Upper lobe of left lung (tissue), 6 donors: ENCODE results near the gene MED29. TPM values are rescaled to one million over a fixed set of nuclear protein-coding genes. Genes with fewer than 3 reads are reported as not detected.

Experiments
- ATAC-seq, 2 donors: fragments of 200-7000 bp; cut with Tn5 transposase; one replicate each; pipeline ENCODE4 v1.9.1; 2022; ENCODE audit warnings: mild to moderate bottlenecking in 2 of 2, moderate library complexity in 2 of 2; ENCODE audit not compliant: low FRiP score in 2 of 2
- DNase-seq, 2 donors: peaks; one replicate each; pipeline ENCODE4 v3.0.0-alpha.2; 2019 to 2020
- H3K27ac ChIP-seq, 4 donors: fragments of 200-600 bp; sonication (generic); one replicate each; pipeline ENCODE4 v1.5.1; 2016 to 2019
- H3K27me3 ChIP-seq, 4 donors: fragments of 200-600 bp; sonication (generic); one replicate each; pipeline ENCODE4 v1.5.1; 2017 to 2019
- H3K36me3 ChIP-seq, 4 donors: fragments of 200-600 bp; sonication (generic); one replicate each; pipeline ENCODE4 v1.5.1; 2016 to 2019
- H3K4me1 ChIP-seq, 4 donors: fragments of 200-600 bp; sonication (generic); one replicate each; pipeline ENCODE4 v1.5.1; 2018 to 2019
- H3K4me3 ChIP-seq, 4 donors: fragments of 200-600 bp; sonication (generic); one replicate each; pipeline ENCODE4 v1.5.1; 2017 to 2019; ENCODE audit warnings: mild to moderate bottlenecking in 2 of 4, moderate library complexity in 1 of 4
- H3K9me3 ChIP-seq, 4 donors: fragments of 200-600 bp; sonication (generic); one replicate each; pipeline ENCODE4 v1.5.1; 2018 to 2019
- EP300 ChIP-seq, 4 donors: sonication (generic); formaldehyde crosslinking; IDR thresholded peaks; one replicate each; pipeline ENCODE4 v1.5.1; 2017; ENCODE audit warnings: antibody characterized with exemption in 4 of 4, control low read depth in 2 of 4
- POLR2A ChIP-seq, 4 donors: fragments of 450-650 bp; IDR thresholded peaks; one replicate each; pipeline ENCODE4 v1.5.1; 2016 to 2017; ENCODE audit warnings: antibody characterized with exemption in 4 of 4, mild to moderate bottlenecking in 2 of 4
- POLR2AphosphoS5 ChIP-seq, 2 donors: sonication (generic); formaldehyde crosslinking; IDR thresholded peaks; one replicate each; pipeline ENCODE4 v1.5.1; 2017; ENCODE audit warnings: antibody characterized with exemption in 2 of 2
- WGBS, 2 donors: methylation state at CpG; one replicate each; pipeline ENCODE4 v1.1.5; 2017 to 2018; 5-methylcytosine and 5-hydroxymethylcytosine counted together
- total RNA-seq, 6 donors: library from RNA; depleted of rRNA in 4 of 6; stranded (reverse); fragments of >200 nt in 4 of 6; gene quantifications; one replicate each; pipeline versions ENCODE4 v1.1.0 to v1.2.1, GENCODE V29; 2016 to 2021
- TF ChIP-seq, protein P1 (sequence below), 6 experiments: fragments of 450-650 bp in 4 of 6; fragments of 200-600 bp in 2 of 6; sonication (generic) in 2 of 6; IDR thresholded peaks; one replicate each; pipeline ENCODE4 v1.5.1; 2016 to 2019; ENCODE audit warnings: antibody characterized with exemption in 6 of 6
- donor health status: DM: no; HTN: no; CAD: no; lungs with moderate emphysema.
- donor health status: DM: no; HTN: yes; CAD: no; lungs with severe emphysema.

The MED29 gene
- total RNA-seq, 6 donors from 2014 or later, result 18.9 to 51.1 (median 33.7) TPM

DNA sequence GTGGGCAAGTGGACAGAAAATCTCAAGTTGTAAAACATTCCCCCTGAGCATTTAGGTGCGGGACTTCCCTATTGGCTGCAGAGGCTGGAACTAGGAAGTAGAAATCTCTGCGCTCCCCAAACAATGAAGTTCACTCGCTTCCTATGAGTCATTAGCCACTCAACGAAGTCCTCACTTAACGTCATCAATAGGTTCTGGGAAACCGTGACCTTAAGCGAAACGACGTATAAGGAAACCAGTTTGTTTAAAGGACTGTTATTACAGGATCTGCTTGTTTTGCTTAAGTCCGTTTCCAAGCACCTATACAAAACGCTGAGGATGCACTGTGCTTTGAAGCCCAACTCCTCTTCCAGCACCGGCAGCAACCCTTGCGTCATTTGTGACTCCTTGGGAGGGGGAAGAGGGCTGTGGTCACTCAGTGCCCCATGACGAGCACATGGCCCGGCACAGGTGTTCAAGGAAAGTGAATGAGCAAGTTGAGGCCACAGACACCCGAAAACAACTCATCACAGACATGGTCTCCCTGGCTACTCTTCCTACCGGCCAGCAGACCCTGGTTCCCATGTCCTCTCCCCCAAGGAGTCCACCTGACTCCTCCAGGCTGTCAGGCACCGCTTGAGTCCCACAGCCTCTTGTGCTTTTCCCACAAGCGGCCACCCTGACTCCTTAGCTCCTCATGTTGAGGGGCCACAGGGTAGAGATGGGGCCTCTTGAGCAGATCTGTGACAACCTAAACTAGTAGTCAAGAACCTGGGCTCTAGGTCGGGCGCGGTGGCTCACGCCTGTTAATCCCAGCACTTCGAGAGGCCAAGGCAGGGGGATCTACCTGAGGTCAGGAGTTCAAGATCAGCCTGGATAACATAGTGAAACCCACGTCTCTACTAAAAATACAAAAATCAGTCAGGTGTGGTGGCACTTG lies 39.8 kb downstream of the MED29 start:
- peak; percentile 68 to 85 for ATAC-seq
- Histone ChIP-seq H3K27me3 (no peaks in the 10 kb centered on the region), H3K36me3 (peaks cover 20 to 34% (median 30%) of the 10 kb centered on the region in 4 donors), H3K4me3 (peak overlapping the region in 2 of 4 donors; percentile 0 to 22), H3K4me1 (peaks cover 41 to 68% (median 58%) of the 10 kb centered on the region in 4 donors), H3K27ac (peak overlapping the region; percentile 86 to 96 (median 92)), H3K9me3 (no peaks in the 10 kb centered on the region)
- 42 to 46% methylated on average over 17 to 25 of the region's 25 CpGs for WGBS, 2 donors
- TF ChIP-seq EP300 (IDR thresholded peaks at IDR 0.05) (peak; percentile 98 to 100 (median 99)), POLR2A (IDR thresholded peaks at IDR 0.05) (peak in 2 of 4 donors; percentile 27 to 69), POLR2AphosphoS5 (IDR thresholded peaks at IDR 0.05) (peak; percentile 88 to 99)
- TF ChIP-seq, protein P1, sequence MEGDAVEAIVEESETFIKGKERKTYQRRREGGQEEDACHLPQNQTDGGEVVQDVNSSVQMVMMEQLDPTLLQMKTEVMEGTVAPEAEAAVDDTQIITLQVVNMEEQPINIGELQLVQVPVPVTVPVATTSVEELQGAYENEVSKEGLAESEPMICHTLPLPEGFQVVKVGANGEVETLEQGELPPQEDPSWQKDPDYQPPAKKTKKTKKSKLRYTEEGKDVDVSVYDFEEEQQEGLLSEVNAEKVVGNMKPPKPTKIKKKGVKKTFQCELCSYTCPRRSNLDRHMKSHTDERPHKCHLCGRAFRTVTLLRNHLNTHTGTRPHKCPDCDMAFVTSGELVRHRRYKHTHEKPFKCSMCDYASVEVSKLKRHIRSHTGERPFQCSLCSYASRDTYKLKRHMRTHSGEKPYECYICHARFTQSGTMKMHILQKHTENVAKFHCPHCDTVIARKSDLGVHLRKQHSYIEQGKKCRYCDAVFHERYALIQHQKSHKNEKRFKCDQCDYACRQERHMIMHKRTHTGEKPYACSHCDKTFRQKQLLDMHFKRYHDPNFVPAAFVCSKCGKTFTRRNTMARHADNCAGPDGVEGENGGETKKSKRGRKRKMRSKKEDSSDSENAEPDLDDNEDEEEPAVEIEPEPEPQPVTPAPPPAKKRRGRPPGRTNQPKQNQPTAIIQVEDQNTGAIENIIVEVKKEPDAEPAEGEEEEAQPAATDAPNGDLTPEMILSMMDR (IDR thresholded peaks at IDR 0.05), result peak in 1 of 6 experiments; percentile 4
- DNase-seq, result peak in 1 of 2 donors; percentile 88

DNA sequence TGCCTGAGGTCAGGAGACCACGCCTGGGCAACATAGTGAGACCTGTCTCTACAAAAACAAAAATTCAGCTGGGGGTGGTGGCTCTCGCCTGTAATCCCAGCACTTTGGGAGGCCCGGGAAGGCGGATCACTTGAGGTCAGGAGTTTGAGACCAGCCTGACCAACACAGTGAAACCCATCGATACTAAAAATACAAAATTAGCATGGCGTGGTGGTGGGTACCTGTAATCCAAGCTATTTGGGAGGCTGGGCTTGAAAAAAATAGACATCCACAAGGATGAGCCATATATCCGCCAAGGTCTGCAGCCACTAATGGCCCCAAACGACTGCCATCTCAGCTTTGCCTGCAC lies 41.5 kb downstream of the MED29 start:
- Histone ChIP-seq H3K4me3 (no peak overlapping the region), H3K36me3 (peaks cover 20 to 34% (median 30%) of the 10 kb centered on the region in 4 donors), H3K4me1 (peaks cover 51 to 75% (median 65%) of the 10 kb centered on the region in 4 donors), H3K9me3 (no peaks in the 10 kb centered on the region), H3K27ac (peak overlapping the region in 3 of 4 donors; percentile 86 to 93 (median 92)), H3K27me3 (no peaks in the 10 kb centered on the region)
- TF ChIP-seq EP300 (IDR thresholded peaks at IDR 0.05) (no peak), POLR2A (IDR thresholded peaks at IDR 0.05) (no peak), POLR2AphosphoS5 (IDR thresholded peaks at IDR 0.05) (no peak)
- TF ChIP-seq, protein P1 (IDR thresholded peaks at IDR 0.05), result no peak
- 93 to 96% methylated on average over 8 of the region's 8 CpGs for WGBS, 2 donors
- ATAC-seq (no peak), DNase-seq (no peak)

DNA sequence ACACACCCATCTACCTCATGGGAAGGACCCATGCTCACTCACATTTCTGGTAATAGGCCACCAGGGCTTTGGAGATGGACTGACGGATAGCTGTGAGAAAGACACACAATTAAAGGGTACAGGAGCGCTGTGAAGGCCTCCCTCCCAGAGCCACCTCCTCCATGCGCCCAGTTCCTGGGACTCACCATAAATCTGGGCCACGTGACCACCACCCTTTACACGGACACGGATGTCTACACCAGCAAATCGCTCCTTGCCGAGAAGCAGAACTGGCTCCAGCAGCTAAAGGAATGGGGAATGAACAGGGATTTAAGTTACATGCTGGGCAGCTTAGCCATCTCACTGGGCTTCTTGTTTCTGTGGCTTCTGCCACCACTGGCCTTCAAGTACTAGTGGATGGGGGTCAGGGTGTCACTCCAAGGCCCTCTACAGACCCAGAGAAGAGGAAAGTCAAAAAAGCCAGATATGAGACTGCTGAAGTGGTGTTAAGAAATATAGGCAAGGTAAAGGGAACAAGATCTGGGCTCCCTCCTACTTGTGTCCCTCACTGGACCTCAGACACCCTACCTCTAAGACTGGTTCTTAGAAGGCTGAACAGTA lies 42.4 kb downstream of the MED29 start:
- Histone ChIP-seq H3K27ac (peak overlapping the region in 3 of 4 donors; percentile 88 to 92 (median 91)), H3K4me3 (peak overlapping the region in 1 of 4 donors; percentile 83)
- no peak for ATAC-seq

DNA sequence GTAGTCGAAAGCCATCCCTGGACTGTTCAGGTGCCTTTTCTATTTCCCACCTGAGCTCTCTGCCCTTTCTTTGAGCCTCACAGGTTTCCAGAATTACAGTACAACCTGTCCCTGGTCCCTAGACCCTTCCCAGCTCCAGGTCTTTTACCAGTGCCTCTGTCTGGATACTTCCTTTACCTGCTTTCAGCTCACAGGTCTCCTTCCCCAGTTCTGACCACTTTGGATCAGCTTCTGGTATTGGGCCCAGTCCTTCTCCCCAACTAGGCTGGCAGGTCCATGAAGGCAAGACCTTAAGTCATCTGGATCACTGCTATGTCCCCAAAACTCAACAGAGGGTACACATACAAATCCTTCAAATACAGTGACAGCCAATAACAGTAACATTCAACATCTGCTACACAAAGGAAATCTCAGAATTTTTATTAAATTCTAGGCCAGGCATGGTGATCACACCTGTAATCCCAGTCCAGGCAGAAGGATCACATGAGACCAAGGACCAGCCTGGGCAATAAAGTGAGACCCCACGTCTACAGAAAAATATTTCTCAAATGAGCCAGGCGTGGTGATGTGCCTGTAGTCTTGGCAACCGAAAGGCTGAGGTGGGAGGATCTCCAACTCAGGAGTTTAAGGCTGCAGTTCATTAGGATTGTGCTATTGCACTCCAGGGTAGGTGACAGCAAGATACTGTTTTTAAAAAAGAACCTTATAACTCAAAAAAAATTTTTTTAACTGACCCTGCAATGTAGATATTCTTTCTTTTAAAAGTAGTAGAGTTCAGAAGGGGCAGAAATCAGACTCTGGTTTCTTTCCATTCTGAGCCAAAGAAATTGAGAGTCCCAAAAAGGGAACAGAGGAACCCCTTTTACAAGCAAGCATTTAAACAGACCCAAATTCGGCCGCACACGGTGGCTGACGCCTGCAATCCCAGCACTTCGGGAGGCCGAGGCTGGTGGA lies 43.2 kb downstream of the MED29 start:
- Histone ChIP-seq H3K4me3 (peak overlapping the region; percentile 83 to 98 (median 96)), H3K36me3 (peaks cover 20 to 34% (median 30%) of the 10 kb centered on the region in 4 donors), H3K9me3 (no peaks in the 10 kb centered on the region), H3K27ac (peak overlapping the region; percentile 88 to 94 (median 92)), H3K4me1 (peaks cover 36 to 58% (median 50%) of the 10 kb centered on the region in 4 donors), H3K27me3 (no peaks in the 10 kb centered on the region)
- TF ChIP-seq POLR2A (IDR thresholded peaks at IDR 0.05), result no peak
- TF ChIP-seq, protein P1 (IDR thresholded peaks at IDR 0.05), result no peak
- no peak for TF ChIP-seq POLR2AphosphoS5 (IDR thresholded peaks at IDR 0.05)
- no peak for TF ChIP-seq EP300 (IDR thresholded peaks at IDR 0.05)
- no peak for ATAC-seq
- DNase-seq, result no peak
- WGBS, 2 donors, result 47 to 57% methylated on average over 10 of the region's 10 CpGs

More for the DNA sequence above, 42.4 kb downstream of the MED29 start:
- H3K9me3 ChIP-seq, result no peaks in the 10 kb centered on the region
- H3K4me1 ChIP-seq, result peaks cover 43 to 66% (median 58%) of the 10 kb centered on the region in 4 donors
- peaks cover 20 to 34% (median 30%) of the 10 kb centered on the region in 4 donors for H3K36me3 ChIP-seq
- H3K27me3 ChIP-seq, result no peaks in the 10 kb centered on the region
- TF ChIP-seq POLR2AphosphoS5 (IDR thresholded peaks at IDR 0.05), result no peak
- TF ChIP-seq POLR2A (IDR thresholded peaks at IDR 0.05), result no peak
- TF ChIP-seq, protein P1 (IDR thresholded peaks at IDR 0.05), result no peak
- no peak for TF ChIP-seq EP300 (IDR thresholded peaks at IDR 0.05)
- no peak for DNase-seq
- WGBS, 2 donors, result 96% methylated on average over 8 of the region's 8 CpGs; no CpG with 5 or more reads in 1 of the 2 donors
